Endothelial cell of hepatic sinusoid (primary cell): Measurements from ENCODE around the gene TGFBR3.

ENCODE experiments used
- in situ Hi-C: cut with HindIII; loops from 2 replicates; pipeline ENCODE4 v1.10.0; 2017; ENCODE audit warnings: low sequenced_read_pairs

The TGFBR3 gene

GRCh38 chr1:91661121-91661520 lies 224.8 kb downstream of the TGFBR3 start:
- in situ Hi-C loops, result no loop called here

GRCh38 chr1:91660708-91661107 lies 225.2 kb downstream of the TGFBR3 start:
- in situ Hi-C loops, result no loop called here

- in situ Hi-C loops, result no loop called here
Measured at GRCh38 chr1:91655912-91656449, 230.0 kb downstream of the TGFBR3 start.

- in situ Hi-C loops, result loop anchor here (5.0 kb wide), 1 partner anchor 64 kb away; no protein-coding TSS in a partner anchor
Measured at GRCh38 chr1:91653183-91653582, 232.8 kb downstream of the TGFBR3 start.

GRCh38 chr1:91651661-91652071 lies 234.3 kb downstream of the TGFBR3 start:
- in situ Hi-C loops, result loop anchor here (5.0 kb wide), 1 partner anchor 66 kb away; no protein-coding TSS in a partner anchor

GRCh38 chr1:91651243-91651642 lies 234.7 kb downstream of the TGFBR3 start:
- in situ Hi-C loops, result loop anchor here (5.0 kb wide), 1 partner anchor 66 kb away; no protein-coding TSS in a partner anchor

GRCh38 chr1:91650764-91651163 lies 235.2 kb downstream of the TGFBR3 start:
- in situ Hi-C loops, result loop anchor here (5.0 kb wide), 1 partner anchor 67 kb away; no protein-coding TSS in a partner anchor

- in situ Hi-C loops, result no loop called here
Measured at GRCh38 chr1:91647061-91647460, 238.9 kb downstream of the TGFBR3 start.

GRCh38 chr1:91645031-91645430 lies 240.9 kb downstream of the TGFBR3 start:
- in situ Hi-C loops, result no loop called here

GRCh38 chr1:91643431-91643830 lies 242.5 kb downstream of the TGFBR3 start:
- in situ Hi-C loops, result no loop called here

GRCh38 chr1:91640877-91641526 lies 244.9 kb downstream of the TGFBR3 start:
- in situ Hi-C loops, result no loop called here

- in situ Hi-C loops, result no loop called here
Measured at GRCh38 chr1:91637539-91637994, 248.4 kb downstream of the TGFBR3 start.

- in situ Hi-C loops, result no loop called here
Measured at GRCh38 chr1:91635763-91636162, 250.2 kb downstream of the TGFBR3 start.

- in situ Hi-C loops, result no loop called here
Measured at GRCh38 chr1:91633438-91633837, 252.5 kb downstream of the TGFBR3 start.

- in situ Hi-C loops, result no loop called here
Measured at GRCh38 chr1:91631718-91632330, 254.1 kb downstream of the TGFBR3 start.

- in situ Hi-C loops, result no loop called here
Measured at GRCh38 chr1:91630803-91631202, 255.1 kb downstream of the TGFBR3 start.
